CD4-positive, alpha-beta T cell treated with Interleukin-12 subunit alpha and Interleukin-12 subunit beta, for 1 hour (primary cell): ENCODE measurements around the gene DMKN.

Experiments
- DNase-seq: peaks from one replicate; pipeline ENCODE4 v3.0.0-alpha.2; 2020

Gene DMKN

DNA sequence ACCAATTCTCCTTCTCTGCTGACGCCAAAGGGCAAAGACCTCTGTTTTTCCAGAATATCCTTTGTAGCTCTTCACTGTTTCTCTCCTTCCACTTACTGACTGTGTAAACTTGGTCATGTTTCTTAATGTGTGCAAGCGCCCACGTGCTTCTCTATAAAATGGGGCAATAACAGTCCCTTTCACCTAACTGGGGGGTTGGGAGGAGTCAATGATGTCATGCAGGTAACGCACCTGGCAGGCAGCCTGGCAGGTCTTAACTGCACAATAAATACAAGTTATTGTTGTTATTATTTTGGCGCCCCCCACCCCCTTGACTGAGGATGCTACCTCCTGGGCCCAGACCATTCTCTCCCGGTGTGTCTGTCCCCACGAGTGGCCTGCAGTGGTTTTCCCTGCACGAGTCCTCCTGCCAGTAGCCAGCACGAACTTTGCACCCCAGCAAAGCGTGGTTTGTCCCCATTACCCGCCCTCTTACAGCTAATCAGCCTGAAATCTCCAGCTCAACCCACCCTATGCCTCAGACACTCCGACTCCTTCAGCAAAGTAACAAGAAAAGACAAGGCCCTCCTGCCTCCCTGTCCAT, 9.4 kb upstream of the DMKN start:
- DNase-seq = no peak

DNA sequence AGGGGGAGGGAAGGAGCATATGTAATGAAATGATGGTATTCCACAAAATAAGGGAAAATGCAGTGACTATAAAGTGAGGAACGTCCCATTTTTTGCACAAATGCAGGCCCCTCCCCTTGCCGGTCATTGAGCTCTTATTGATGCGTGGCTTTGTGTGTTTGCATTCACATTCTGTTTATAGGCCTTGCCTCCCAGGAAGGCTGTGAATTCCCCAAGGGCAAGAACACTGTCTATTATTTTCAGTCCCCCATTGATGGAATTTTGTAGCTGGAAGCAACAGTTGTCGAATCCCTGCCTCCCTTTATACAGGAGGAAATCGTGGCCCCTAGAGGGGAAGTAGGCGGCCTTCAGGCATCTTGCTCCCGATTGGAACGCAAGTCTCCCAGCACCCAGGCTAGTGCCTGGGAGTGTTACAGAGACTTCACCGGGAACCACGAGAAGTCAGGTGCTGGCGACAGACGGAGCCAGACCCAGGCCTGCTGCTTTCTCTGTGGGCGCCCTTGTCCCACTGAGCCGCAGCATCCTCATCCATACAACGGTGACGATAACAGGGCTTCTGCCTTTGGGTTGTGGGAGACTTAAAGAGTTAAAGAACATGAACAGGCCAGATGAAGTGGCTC, 7.8 kb upstream of the DMKN start:
- DNase-seq = no peak

DNA sequence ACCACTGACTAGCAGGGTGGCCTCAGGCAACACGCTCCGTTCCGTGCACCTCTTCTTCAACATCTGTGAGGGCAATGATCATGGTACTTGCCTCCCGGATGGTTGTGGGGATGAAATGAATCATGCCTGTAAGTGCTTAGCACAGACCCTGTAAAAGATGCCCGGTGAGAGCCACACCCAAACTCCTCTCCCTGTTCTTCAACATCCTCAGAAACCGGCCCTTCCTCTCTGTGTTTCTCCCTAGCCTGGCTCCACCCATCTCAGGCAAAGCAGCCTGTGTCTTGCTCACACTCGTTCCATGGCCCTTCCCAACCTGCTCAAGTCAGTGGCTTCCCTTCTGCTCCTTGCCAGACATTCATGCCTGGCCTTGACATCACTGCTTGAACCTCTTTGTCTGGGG, 5.8 kb upstream of the DMKN start:
- DNase-seq = no peak

DNA sequence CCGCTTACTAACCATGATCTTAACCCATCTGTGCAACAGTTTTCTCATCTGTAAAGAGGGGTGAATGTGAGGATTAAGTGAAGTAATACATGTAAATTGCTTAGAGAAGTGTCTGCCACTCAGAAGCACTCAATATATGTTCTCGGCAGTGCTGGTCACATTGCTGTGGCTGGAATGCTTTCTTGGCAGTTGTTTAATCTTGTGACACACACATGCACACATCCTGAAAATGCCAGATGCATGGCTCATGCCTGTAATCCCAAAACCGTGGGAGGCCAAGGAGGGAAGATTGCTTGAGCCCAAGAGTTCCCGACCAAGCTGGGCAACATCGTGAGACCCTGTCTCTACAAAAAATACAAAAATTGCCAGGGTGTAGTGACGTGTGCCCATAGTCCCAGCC, 4.9 kb upstream of the DMKN start:
- DNase-seq = no peak

DNA sequence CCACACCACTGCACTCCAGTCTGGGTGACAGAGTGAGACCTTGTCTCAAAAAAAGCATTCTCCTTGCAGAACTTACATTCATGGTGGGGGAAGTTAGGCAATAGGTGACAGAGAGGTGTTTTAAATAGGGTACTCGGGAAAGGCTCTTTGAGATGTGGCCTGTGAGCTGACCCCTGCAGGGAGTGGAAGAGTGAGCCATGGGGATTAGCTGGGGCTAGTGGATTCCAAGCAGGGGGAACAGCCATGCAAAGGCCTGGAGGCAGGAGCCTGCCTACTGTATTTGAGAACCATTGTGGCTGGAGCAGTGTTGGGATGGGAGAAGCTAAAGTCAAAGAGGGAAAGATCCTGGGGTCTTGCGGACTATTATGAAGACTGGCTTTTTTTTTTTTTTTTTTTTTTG, 3.9 kb upstream of the DMKN start:
- no peak for DNase-seq

- no peak for DNase-seq
Observed at GRCh38 chr19:35516310-35516709, 2.9 kb upstream of the DMKN start.

- no peak for DNase-seq
Observed at GRCh38 chr19:35514282-35514809, 897 bp upstream of the DMKN start.

DNA sequence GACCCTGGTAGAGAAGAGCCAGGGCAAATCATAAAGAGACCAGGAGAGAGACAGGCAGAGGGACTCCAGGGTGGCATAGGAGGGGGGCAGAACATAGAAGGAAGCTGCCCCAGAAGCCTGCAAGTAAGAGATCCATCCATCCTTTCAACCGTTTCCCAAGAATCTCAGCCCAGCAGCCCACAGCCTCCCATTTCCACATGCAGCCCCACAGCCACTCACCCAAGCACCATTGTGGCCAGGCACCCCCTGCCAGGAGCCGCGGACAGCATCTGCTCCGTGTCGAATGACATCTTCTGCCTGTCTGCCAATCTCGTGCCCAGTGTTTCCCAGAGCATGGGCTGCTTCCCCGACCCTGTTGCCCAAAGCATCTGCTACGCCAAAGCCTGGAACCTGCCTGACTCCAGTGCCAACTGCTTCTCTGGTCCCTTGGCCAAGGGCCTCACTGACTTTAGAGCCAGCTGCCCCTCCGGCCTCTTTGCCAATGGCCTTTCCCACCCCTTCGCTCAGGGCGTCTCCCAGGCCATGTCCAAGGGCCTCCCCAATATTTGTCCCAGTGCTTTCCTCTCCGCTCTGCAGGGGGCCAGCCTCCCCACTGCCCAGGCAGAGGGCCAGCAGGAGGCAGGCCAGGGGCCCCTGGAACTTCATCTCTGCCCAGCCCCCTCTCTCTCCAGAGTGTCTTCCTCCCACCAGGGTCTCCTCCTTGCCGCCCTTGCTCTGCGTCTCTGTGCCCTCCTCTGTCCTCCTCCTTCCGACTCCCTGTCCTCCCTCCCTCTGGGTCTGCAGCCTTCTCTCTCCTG, 420 bp downstream of the DMKN start:
- no peak for DNase-seq

DNA sequence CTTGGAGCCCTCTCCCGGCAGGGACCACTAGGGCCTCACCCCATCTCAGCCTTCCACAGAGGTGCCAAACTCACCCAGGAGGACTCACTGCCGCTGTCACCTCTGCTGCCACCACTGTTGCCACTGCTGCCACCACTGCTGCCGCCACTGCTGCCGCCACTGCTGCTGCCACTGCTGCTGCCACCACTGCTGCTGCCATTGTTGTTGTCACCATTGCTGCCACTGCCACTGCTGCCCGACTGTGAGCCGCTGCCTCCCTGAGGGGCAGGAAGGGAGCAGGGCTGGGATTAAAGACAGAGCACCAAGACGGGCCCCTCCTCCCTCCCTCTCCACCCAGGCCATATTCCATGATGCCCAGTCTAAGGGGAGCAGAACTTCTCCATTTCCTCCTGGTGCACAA, 2.1 kb downstream of the DMKN start:
- DNase-seq = no peak

GRCh38 chr19:35510626-35510964, 2.9 kb downstream of the DMKN start:
- no peak for DNase-seq

DNA sequence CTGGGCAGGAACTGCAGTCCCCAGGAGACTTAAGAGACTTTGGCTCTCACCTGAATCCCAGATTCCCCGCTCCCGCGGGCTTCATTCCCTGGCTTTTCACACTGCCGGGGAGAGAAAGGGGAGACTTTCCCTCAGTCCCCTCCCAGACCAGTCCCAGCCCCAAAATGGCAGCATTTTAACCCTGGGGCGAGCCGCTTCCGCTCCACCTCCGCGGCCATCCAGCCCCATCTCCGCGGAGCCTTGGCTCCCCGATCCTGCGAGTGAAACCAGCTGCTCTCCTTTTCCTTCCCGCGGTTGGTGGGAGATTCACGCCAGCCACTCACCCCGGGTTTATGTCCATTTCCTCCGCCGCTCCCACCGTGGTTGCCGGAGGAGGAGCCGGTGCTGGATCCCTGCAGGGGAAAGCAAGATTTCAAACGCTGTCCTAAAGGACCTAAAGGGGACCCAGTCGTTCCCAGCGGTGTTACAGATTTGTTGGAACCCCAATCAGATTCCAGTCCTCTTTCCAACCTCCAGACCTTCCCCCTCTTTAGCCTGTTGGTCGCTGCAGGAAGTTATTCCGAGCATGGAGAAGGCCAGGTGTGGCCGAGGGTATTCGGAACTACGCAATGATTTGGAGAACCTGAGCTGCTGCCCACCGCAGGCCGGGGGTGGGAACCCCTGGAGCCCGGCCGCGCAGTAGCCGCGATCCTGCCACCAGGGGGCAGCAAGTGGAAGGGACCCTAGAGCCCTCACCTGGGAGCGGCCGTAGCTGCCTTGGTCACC, 3.4 kb downstream of the DMKN start:
- DNase-seq = peak; percentile 73

DNA sequence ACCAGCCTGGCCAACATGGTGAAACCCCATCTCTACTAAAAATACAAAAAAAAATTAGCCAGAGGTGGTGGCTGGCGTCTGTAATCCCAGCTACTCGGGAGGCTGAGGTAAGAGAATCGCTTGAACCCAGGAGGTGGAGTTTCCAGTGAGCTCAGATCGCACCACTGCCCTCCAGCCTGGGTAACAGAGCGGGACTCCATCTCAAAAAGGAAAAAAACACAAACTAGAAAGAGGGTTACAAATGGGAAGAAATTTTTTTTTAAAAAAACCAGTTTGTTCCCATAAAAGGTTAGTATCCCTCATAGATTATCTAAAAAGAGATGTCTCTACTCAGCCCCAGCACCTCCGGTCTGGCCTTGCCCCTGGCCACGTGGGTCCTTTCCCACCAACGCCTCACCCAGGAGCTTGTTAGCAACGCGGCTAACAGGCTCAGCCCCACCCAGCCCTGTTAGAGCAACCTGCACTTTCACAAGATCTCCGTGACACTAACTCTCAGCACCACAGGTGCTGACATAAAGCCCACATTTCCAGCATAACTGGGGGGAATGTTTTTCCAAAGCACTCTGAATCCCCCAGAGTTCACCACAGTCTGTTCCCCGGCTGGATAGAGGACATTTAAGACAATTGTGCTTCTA, 4.3 kb downstream of the DMKN start:
- DNase-seq = peak; percentile 47

GRCh38 chr19:35508129-35508528, 5.3 kb downstream of the DMKN start:
- no peak for DNase-seq

- DNase-seq = no peak
Observed at GRCh38 chr19:35507561-35507960, 5.9 kb downstream of the DMKN start.

GRCh38 chr19:35506011-35506410, 7.4 kb downstream of the DMKN start:
- no peak for DNase-seq

GRCh38 chr19:35502751-35503150, 10.7 kb downstream of the DMKN start:
- DNase-seq = no peak

GRCh38 chr19:35501684-35502083, 11.8 kb downstream of the DMKN start:
- no peak for DNase-seq

DNA sequence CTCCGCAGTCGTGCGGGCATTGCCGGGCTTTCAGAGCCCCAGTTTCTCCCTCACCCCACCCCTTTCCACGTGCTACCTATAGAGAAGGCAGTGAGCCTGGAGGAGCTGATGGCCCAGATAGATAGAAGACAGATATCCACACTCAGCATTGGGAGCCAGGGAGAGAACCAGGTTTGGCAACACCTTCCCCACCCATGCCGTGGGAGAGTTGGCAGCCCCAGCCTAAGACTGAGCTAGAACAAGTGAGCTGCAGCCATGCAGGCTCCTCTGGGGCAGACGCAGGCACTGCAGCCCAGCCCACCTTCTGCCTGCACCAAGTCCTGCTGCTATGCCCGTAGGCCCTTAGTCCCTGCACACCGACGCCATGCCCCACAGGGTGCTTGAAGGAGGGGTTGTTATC, 12.8 kb downstream of the DMKN start:
- no peak for DNase-seq

DNA sequence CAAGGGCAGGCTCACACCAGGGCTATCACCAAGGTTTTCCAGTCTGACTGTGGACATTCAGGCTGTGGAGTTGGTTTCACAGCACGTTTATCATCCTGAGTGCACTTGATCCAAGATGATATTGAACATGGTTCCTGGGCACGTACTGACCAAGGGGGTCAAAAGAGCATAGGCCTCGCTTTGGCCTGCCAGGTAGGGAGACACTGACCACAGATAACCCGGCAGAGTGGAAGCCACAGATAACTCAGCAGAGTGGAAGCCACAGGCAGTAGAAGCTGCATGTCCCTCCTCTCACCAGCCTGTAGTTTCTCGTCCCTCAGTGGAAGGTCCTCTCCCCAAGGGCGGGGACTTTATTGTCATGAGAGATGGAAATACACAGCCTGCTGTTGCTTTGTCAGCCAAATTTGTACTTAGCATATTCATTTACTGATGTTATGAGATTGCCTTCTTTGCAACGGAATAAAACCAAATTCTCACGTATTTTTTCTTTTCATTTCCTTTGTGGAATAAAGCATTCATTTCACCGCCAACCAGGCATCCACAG, 14.4 kb downstream of the DMKN start:
- DNase-seq = no peak

GRCh38 chr19:35498220-35498619, 15.2 kb downstream of the DMKN start:
- DNase-seq = no peak

GRCh38 chr19:35497406-35497805, 16.0 kb downstream of the DMKN start:
- DNase-seq = no peak
